CD4-positive, alpha-beta T cell treated with Interleukin-15 for 1 hour (primary cell): ENCODE data around the gene AP2M1.

Source experiments
- DNase-seq: peaks from one replicate; pipeline ENCODE4 v3.0.0-alpha.2; 2020

AP2M1 gene

GRCh38 chr3:184229394-184230080 lies 54.9 kb downstream of the AP2M1 start, which contains the start of gene VWA5B2:
Gene VWA5B2, plus strand, starts transcription at chr3:184229585. Its CDS starts 944 bp downstream, at chr3:184230529.
- peak; percentile 81 for DNase-seq

DNA sequence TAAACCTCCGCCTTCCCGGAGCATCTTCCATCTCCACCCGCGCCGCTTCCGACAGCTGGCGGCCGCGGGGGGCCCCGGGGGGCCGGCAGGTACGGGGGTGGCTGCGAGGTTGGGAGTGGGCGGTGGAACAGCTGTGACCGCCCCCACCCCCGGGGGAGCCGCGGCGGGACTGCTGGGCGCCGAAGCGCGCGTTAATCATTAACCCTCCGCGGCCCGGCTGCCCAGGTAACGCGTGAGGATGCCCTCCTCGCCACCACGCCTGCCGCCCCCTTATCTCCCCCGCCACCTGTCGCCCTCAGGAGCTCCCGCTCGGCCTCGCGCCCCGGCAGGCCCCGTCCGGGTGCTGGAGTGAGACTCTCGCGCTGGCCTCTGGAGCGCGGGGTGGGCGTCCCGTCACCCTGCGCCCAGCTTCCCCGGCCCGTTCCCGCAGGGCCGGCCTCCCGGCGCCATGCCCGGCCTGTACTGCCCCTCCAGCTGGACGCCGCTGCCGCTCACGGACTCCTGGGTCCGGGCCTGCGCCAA lies 55.5 kb downstream of the AP2M1 start:
- no peak for DNase-seq

GRCh38 chr3:184230603-184231528 lies 56.2 kb downstream of the AP2M1 start:
- DNase-seq: no peak

DNA sequence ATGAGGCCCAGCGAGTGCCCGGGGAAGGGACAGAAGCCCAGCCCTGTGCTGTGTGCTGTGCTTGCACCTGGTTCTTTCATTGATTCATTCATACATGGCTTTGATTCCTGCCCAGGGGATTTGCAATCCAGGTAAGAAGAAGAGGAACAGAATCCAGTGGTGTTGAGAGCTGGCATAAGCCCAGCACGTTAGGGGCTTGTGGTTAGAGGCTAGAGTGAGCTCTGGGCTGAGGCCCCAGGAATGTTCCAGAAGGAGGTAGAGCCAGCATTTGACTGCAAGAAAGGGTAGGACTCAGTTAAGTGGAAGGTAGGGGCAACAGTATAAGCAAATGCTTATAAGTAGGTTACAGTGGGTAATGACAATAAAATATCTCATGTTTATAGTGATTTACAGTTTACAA lies 57.0 kb downstream of the AP2M1 start:
- DNase-seq: no peak

GRCh38 chr3:184233127-184233843 lies 58.6 kb downstream of the AP2M1 start:
- DNase-seq: no peak
